Activated CD4-positive, alpha-beta T cell treated with anti-CD3 and anti-CD28 coated beads, Interleukin-2, amount 50 U/mL, for 16 hours (primary cell): ENCODE results near the gene ABCB9.
"Not testable (repeated sequence)": the region's sequence is repeated elsewhere in the genome, so short reads cannot be mapped to it uniquely, and the experiment has no call there.

Experiments used
- DNase-seq: peaks from one replicate; pipeline ENCODE4 v3.0.0-alpha.2; 2020

Gene ABCB9

DNA sequence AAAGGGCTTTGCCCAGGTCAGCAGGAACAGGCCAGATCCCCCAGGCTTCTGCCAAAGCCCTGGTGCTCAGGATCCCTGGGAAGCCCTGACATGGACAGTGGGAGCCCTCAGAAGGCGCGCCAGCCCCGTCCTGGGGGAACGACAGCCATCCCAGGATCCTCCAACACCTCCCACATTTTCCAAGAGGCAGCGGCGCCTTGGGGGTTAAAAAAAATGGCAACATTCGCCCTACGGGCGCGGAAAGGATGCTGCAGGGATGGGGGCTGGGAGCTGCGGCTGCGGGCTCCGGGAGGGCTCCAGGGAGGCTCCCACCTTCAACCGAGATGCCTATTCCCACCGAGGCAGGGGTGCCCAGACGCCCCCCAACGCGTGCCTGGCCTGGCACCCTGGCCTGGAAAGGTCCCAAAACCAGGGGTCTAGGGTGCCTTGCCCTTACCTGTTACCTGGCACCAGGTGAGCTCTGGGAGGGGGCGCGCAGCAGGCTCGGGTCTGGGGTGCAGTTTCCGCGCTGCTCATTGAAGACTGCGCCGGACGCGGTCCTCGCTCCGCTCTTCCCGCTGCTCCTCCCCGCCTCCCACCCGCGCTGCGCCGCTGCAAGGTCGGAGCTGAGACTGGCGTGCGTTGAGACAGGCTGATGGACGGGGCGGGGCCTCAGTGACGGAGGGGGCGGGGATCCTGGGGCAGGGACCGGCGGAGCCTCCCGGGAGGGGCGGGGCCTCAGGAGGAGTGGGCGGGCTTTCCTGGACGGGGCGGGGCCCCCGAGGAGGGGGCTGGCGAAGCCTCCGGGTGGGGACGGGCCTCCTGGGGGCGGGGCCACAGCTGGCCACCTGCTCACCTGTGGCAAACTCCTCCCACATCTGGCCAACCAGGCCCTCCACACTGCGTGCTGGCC, at the start of gene ABCB9:
Gene ABCB9 (minus strand): TSS at position 613 of the 892 bp plus-strand sequence. CDS start 6,228 bp downstream, outside the sequence.
- DNase-seq = peak; percentile 93

DNA sequence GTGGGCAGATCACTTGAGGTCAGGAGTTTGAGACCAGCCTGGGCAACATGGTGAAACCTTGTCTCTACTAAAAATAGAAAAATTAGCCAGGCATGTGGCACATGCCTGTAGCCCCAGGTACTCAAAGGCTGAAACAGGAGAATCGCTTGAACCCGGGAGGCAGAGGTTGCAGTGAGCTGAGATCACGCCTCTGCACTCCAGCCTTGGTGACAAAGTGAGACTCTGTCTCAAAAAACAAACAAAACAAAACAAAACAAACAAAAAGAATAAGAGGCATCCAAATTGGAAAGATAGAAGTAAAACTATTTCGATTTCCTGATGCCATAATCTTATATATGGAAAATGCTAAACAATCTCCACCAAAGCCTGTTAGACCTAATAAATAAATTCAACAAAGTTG, 48.2 kb upstream of the ABCB9 start:
- not testable (repeated sequence) for DNase-seq

DNA sequence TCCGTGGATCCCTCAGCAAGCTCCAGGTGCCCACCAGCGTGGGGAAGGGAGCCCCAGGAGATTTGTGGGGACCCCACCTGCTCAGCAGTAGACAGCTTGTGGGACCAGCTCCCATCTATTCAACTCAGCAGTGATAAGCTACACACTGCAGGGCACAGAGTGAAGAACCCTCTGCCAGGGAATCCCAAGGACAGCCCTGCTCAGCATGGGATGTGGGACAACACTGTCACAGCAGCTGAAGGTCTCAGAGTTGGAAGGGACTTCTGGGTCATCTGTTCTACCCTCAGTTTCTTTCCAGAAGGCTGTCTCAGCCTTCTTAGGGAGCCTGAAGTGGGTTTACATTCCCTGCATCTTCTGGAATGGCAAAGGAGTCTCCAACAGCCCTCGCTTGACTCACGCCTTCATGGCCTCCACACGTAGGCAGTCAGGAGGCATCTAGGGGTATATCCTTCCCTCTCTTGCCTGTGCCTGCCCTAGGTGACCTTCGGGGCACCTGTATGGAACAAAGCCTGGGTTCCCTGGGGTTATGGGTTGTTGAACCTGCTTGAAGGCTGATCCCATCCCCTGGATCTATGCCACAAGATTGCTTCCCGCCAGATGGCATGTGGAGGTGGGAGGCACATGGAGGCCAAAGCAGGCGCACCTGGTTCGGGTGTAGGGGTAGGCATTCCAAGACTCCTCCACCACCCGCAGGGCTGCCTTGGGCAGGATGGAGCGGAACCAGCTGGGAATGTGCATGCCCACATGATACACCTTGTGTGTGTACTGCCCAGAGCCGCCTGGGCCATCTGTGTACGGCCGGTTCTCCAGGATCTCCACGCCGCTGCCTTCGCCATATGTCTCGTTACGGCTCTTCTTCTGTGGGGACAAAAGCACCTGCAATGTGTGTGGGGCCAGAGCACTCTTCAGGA, 47.2 kb upstream of the ABCB9 start:
- DNase-seq = no peak

DNA sequence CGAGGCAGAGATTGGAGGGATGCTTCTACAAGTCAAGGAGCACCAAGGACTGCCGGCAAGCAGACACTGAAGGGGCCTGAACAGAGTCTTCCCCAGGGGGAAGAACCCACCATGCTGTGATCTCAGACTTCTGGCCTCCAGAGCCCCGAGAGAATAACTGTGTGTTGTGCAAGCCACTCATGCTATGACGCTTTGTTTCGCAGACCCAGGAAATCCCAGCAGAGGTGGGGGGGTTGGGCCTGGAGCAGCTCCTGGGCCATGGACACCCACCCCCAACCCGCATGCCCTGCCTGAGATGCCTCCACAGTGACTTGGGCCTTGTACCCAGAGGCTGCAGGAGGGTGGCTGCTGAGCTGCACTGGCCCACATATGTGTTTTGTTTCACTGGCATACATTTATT, 45.4 kb upstream of the ABCB9 start:
- DNase-seq = no peak

DNA sequence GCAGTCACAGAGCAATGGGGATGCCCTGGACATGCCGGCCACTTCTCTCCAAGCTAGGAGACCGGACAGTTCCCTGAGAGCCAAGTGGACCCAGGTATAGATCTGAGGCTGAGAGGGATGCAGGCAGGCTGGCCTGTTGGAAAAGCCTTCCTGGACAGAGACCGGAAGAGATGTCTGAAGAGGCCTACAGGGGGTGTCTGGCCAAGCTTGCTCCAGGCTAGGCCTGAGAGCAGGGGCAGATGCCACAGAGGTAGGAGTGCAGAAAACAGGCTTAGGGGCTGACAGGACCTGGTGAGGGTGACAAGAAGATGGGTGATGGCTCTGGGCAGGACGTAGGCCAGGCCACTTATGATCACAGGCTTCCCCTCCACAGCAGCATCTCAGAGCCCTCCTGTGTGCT, 44.4 kb upstream of the ABCB9 start:
- no peak for DNase-seq

DNA sequence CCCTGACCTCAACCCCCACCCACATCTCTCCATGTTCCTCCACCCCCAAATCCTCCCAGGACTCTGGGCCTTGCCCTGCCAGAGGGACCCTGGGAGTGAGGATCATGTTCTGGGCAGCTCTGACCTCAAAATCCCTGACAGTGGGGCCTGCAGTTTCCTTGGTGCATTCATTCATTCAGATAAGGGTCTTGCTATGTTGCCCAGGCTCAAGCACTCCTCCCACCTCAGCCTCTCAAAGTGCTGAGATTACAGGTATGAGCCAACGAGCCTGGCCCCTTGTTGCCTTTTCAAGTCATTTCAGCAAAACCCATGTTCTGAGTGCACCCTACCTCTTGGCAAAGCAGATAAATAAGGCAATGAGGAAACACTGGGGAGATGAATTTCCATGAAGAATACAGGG, 43.8 kb upstream of the ABCB9 start:
- DNase-seq = no peak

DNA sequence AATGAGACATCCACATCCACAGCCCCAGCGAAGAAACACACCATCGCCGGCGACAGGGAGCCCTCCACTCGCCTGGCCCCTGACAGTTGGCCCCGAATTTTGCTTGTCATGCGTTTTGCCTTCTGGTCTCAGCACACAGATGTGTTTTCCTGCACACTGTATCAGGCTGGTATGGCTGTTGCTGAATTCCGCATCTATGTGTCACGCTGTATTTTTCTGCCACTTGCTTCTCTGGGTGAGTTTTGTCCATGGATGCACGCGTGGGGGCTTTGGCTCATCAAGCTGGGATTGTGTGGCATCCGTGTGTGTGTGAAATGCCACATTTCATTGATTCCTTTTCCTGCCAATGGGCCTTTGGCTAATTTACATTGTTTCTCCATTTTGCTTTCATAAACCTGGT, 40.7 kb upstream of the ABCB9 start:
- DNase-seq = no peak

DNA sequence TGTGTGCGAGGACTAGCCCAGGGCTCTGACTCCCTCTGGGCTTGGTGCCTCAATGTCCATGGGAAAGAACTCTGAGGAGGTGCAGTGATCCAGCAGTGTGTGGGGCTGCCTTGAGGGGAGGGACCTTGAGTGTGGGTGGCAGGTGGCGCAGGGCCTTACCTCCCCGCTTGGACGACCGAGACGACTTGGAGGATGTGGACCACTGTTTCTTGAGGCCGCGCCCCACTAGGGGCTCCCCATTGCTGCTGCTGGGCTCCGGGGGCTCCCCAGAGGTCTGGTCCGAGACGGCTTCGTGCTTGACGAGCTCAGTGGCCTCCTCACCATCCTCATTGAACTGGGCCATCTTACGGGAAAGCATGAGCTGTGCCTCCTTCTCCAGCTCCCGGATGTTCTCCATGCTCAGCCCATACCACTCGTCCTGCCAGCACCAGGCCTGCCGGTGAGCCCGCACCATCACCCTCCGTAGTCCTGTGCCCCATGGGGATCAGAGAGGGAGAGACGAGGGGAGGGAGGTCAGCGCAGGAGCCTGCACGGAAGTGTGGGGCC, 38.9 kb upstream of the ABCB9 start:
- DNase-seq = no peak

DNA sequence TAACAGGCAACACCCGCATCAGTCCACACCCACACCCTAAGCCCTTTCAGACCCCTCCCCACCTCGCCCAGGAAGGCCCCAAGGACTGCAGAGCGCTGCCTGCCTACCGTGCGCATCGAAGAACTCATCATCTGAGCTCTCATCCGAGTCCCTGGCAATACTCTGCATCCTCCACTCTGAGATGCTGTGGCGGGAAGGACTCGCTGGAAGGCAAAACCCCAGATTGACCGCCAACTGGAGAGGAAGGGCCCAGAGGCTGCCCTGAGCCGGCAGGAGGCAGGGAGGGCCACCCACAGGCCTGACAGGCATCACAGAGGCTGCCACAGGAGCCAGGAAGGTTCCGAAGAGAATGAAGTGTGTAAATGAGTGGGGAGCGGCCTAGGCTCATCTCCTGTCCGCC, 38.0 kb upstream of the ABCB9 start:
- DNase-seq = no peak

DNA sequence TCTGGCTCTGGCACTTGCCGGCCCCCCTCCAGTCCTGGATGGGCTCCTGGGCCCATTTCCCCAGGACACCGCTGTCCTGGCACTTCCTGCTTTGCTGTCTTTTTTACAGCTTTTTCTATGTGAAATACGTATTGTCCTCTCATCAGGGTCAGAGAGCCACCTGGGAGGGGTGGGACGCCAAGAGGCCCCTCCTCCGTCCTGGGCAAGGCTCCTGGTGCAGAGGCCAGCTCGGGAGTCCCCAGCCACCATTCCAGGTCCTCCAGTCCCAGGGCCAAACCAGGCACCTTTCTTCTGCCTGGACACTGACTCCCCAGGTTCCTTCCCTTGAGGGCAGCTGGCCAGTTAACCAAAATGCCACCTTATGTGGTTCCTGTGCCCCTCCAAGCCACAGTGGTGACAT, 37.0 kb upstream of the ABCB9 start:
- no peak for DNase-seq

DNA sequence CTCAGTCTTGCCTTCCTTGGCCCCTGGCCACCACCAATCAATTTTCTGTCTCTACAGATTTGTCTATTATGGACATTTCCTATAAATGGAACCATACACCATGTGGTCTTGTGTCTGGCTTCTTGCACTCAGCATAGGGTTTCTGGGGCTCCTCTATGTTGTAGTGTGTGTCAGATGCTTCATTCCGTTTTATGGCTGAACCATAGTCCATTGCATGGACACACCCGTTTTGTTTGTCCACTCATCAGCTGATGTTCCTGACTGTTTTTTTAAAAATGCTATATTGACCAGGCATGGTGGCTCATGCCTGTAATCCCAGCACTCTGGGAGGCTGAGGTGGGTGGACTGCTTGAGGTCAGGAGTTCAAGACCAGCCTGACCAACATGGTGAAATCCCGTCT, 35.2 kb upstream of the ABCB9 start:
- no peak for DNase-seq

DNA sequence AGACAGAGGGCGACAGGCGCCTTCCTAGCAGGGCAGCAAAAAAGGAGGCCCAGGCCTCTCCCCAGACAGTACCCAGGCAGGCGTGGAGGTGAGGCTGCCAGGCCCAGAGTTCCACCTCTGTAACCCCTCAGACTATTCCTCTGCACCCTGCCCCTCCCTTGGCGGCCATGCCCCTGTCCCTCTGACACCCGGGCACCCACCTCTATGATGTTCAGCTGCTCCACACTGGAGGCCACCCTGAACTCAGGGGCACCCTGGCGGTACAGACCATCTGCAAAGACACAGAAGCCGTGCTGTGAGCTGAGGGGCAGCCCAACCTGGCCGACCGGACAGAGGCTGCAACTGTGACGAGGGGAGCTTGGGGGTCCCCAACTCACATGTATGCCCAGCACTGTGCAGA, 34.3 kb upstream of the ABCB9 start:
- no peak for DNase-seq

DNA sequence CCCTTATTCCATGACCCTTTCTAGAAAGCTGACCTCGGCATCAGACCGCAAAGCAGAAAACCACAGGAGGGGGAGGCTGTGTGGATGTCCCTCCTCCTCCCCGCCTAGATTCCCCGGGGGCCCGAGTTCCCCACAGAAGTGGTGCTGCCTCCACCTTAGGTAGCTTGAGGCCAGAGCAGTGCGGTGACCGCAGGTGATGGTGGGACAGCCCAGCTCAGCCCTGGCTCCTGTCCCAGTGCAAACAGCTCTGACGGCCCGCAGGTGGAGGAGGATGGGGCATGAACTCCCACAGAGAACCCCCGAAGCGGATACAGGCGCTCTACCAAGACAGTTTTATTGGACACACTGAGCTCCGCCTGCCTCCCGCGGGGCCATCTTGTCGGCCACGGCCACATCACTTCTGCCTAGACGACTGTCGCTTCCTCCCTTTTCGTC, 33.7 kb upstream of the ABCB9 start:
- DNase-seq = no peak

DNA sequence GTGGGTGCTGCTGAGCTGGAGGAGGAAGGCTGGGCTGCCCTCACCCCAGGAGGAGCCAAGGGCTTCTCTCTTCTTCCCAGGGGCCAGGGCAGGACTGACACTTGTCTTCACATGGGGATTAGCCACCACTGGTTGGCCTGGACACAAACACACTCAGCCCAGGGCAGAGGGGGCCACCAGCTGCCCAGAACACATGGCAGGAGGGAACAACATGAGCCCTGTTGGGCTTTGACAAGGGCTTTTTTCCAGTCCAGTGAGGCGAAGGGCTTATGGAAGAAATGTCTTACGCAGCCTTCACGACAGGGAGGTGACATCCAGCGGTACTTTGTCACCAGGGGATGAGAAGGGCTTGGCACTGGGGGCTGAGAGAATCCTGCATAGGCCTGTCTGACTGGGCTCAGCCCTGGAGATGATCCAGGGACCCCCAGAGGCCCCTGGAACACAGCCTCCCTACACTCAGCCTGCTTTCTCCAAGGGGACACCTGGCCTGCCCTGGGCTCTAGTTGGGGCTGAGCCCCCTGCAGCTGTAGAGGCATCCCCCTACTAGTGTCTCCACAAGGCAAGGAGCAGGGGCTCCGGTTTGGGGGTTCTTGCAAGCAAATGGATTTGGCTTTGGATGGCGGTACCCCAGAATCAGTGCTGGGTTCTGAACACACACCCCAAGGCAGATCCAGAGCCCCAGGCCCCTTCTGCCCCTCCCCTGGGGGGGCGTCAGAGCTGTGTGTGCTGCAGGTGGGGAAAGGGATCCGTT, 33.1 kb upstream of the ABCB9 start:
- no peak for DNase-seq

DNA sequence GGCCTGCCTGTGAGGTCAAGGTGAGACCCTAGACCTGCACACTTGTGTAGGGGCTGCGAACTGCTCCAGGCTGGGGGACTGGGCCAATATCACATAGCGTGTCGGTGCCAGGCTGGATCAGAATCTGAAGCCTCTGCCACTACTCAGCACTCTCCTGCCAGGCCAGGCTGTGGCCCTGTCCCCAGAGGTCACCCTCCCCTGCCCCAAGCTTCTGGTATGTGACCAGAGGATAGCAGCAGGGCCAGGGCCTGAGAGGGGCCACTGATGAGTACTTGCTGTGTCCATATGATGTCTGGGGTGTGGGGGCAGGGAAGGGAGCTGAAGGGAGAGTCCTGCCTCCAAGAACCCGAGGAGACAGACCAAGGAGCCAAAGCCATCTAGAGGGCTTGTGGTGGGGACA, 32.1 kb upstream of the ABCB9 start:
- DNase-seq = no peak

DNA sequence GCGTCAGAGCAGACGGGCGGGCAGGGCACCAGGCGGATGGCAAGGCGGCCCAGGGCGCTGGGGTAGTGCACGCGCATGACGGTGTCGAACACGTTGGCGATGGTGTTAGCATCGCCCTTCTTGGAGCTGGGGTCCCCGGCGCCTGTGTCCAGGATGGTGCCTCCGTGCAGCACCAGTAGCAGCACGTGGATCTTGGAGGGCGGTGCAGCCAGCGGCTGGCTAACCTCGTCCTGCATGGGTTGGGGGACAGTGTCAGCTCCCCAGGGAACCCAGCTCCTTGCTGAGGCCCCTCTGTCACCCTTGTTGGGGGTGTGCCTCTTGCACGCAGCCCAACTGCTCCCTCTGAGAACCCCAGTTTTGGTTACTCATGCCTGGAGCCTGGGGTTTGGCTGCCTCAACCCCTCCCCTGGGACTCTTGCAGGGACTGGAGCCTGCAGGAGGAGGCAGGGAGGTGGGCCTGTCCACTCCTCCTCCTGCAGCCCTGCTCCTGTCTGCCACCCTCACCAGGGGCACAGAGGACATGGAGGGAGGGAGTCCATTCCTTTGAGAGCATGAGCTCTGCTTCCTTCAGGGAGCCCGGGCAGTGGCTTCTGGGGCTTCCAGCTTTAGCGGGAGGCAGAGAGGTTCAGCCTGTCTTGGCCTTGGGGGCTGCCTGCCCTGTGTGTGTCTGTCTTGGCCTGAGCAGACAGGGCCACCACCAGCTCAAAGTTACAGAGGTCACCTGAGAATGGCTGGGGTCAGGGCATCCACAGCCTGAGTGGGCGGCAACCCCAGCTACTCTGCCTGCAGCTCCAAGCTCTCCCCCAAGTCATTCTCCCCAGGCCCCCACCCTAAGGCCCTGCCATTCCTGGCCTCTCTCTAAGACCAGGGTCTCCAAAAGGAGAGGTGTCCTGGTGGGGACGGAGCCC, 31.3 kb upstream of the ABCB9 start:
- no peak for DNase-seq

DNA sequence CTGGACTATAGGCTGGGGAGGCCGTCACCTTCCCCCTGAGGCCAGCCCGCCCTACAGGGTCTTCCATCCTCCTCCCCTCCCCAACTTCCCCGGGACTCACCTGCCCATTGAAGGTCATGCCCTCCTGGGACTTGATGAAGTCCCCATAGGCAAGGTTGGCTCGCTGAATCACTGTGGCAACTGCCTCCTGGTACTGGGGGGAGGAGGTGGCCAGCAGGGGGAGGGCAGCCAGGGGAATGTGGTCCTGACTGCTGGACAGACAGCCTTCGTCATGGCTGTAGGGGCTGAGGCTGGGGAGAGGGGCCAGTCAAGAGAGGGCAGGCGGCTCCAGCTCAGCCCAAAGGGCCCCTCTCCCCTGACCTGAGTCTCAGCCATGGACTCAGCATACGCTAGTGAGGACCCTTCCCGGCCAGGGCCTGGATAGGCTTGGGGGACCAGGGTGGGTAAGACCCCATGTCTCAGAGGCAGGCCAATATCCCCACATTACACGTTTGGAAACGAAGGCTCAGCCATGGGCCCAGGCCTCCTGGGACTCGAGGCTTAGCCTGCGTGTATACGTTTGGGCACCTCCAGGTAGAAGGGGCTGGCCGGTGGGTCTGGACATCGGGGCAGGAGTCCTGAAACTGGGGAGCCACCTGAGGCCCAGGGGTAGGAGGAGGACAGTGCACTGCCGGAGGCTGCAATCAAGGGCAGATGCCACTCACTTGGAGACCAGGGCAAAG, 30.5 kb upstream of the ABCB9 start:
- DNase-seq = no peak

DNA sequence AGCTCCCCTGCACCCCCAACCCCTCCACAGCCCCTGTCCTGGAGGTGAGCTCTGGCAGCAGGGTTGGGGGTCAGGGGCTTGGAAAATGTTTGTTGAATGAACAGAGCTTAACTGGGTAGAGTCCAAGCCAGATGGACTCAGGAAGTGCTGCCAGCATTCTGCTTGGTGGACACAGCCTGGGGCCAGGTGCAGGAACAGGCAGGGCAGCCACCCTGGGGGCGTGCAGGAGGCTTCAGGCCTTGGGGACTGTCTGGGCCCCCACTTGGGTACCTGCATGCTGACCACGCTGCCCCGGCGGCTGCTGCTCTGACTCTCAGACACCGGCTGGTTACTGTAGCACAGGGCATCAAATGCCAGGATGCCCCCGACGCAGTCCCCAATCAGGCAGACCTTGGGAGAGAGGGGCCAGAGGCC, 29.9 kb upstream of the ABCB9 start:
- no peak for DNase-seq

DNA sequence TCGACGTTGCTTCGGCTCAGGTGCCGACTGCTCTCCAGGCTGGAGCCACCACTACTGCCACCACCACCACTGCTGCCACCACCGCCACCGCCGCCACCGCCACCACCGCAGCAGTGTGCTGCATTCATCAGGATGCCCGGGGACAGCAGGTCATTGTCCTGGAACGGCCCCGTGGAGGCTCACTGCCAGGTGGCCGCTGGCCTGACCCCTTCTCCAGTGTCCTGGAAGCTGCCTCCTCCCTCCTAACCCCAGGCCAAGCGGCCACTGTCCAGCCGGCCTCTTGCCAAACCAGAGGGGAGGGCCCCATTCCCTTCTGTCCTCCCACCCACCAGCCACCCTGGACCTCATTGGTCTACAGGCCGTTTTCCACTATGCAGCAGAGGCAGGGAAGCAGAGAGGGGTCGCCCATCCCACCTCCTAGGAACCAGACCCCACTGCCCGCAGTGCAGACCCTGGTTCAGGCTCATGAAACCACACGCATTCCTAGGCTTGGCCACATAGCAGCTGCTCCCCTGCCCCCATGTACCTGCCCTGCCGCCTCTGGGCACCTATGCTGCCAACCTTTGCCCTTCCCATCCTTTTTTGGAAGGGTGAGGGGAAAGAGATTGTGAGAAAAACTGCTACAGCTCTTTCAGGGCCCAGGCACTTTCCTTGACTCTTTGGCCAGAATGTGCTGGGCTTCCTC, 29.4 kb upstream of the ABCB9 start:
- no peak for DNase-seq

DNA sequence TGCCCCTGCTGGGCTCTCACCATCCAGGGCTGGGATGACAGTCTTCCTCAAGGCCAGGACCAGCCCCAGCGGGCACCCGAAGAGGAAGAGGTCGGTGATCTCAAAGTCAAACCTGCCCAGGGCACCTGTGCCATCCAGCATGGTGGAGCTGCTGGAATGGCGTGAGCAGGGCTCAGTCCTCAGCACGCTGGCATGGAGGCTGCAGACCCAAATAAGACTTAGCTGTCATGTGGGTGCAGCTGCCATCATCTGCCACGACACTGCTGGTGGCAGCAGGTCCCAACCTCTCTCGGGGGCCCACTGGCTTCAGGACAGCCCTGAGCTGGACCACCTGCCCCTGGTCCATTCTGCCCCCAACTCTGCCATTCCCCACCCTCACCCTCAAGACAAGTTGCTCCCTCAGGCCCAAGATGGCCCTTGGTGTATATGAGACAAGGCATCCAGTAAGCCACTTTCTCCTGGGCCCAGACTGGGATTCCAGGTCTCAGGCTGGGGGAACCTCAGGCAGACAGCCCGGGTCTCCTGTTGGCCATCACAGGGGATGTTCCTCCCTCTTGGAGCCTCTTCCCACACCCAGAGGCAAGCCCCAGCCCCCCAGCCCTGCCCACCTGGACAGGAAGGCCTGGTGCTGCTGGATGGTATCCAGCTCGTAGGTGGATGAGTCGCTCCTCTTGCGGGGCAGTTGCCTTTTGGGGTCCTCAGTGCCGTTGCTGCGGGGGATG, 28.7 kb upstream of the ABCB9 start:
- no peak for DNase-seq
